Measurements from ENCODE around the gene CNNM1.

CNNM1 gene

DNA sequence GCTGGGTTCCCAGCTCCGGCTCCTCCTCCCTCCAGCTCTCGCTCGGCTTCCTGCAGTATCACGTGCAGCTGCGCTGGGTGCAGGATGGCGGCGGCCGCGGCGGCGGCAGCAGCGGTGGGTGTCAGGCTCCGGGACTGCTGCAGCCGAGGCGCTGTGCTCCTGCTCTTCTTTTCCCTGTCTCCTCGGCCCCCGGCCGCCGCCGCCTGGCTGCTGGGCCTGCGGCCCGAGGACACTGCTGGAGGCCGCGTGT lies at the start of gene CNNM1:
TSS of gene CNNM1 (plus strand) at position 53 of the 250 bp plus-strand sequence. CDS start at position 85, 32 bp downstream.
- DNase-seq, result no peak

DNA sequence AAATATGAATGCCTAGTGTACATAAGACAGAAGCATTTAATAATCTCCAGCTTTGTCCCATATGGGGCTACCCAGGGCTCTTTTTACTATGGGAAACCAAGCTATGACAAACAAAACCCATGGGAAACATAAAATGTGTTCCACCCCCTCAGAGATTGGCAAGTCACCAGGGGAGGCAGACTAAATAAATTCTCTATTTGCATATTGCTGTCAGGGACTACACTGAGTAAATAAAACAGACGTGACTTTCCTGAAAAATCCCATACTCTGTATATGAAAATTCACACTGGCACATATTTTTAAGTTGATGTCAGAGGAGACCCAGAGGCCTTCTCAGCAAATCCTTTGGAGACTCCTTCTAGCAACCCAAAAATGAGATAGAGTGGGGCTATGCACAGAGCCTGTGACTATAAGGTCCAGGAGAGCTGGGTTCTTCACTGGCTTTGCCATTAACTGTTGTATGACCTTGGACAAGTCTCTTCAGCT lies 49.5 kb upstream of the CNNM1 start:
- DNase-seq, result no peak

DNA sequence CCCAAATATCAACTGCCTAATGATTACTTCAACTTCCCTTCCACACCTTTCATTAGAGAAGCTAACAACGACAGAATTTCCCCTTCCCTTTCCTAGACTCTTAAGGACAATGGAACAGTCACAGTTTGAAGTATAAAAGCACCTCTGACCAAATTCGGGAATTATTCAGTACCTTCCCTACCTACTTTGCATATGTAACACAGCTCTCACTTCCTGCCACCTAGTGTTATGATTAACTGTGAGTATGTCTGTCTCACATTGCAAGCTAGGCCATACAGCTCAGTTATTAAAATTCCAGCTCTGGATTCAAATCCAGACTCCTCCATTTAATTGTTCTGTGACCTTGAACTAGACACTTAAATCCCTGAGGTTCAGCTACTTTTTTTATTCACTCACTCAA lies 48.7 kb upstream of the CNNM1 start:
- no peak for DNase-seq

DNA sequence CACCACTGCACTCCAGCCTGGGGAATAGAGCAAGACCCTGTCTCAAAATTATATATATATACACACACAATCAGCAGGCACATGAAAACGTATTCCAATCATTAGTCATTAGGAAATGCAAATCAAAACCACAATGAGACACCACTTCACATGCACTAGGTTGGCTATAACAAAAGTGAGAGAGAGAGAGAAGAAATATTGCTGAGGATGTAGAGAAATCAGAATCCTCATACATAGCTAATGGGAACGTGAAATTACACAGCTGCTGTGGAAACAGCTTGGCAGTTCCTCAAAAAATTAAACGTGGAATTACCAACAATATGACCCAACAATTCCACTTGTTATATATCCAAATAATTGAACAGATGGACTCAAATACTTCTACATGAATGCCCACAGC lies 43.3 kb upstream of the CNNM1 start:
- no peak for DNase-seq

DNA sequence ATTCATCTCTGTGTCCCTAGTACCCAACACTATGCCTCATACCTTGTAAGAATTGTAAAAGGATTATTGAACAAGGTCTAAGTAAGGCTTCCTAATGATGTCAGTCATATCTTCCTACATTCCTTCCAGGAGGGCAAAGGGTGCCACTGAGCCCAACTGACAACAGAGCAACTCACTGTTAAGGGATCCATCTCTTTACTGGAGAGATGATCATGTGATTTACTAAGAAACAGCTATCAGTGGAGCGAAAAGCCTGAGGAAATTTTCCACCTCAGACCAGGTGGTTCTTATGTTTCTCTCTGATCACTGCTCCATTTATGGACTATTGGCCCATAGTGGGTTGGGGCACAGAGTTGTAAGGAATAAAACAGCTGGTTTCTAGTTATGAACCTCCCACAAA lies 38.9 kb upstream of the CNNM1 start:
- no peak for DNase-seq

GRCh38 chr10:99292159-99292558 lies 37.0 kb upstream of the CNNM1 start:
- no peak for DNase-seq

- DNase-seq, result no peak
These were observed 32.6 kb upstream of the CNNM1 start for GRCh38 chr10:99296605-99297004.

- DNase-seq, result no peak
These were observed 32.1 kb upstream of the CNNM1 start for GRCh38 chr10:99297033-99297432.

DNA sequence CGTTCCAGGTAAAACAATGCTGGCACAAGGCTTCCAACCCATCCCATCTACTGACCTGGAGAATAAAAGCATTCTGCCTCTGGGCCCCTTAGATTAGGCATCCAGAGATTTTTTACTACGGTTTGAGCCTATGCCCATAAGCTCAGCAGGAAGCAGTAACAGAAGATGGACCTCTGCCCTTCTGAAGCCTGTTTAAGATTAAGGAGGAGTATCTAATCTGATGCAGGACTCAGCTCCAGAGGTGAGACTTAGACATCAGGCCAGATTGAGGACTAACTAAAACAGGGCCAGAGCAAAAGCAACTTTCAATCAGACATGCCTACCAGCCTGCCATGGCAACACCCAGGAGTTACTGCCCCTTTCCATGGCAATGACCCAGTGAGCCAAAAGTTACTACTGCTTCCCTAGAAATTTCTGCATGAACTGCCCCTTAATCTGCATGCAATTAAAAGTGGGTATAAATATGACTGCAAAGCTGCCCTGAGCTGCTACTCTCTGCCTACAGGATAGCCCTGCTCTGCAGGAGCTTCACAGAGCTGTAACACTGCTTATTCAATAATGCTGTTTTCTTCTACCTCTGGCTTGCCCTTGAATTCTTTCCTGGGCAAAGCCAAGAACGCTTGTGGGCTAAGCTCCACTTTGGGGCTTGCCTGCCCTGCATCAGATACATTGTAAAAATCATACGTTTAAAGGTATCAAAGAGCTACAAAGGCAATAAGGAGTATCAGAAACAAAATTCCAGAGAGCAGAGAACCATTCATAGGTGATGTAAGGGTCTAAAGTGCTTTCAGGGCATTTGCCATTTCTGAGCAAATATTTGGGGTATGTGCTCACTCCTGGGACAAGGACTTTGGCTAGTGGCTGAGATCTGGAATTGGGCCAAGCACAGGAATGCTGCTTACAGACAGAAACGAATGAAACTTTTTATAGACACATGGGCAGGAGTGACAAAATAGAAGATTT lies 25.0 kb upstream of the CNNM1 start:
- no peak for DNase-seq

DNA sequence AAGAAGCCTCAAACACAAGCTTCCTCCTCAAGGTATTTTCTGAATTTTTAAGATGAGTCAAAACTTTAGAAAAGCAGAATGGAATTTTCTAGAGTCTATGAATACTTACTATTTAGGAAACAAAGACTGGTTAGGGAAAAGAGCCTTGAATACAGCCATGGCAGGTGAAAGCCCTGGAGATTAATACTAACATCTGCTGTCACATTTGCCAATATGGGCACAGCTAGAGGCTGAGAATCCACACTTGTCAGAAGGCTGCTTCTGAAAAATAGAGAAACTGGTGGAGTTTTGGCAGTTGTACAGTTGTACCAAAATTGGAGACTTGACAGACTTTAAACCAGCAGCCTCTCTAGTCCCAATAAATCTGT lies 24.3 kb upstream of the CNNM1 start:
- no peak for DNase-seq

GRCh38 chr10:99312501-99312900 lies 16.7 kb upstream of the CNNM1 start:
- DNase-seq, result no peak

DNA sequence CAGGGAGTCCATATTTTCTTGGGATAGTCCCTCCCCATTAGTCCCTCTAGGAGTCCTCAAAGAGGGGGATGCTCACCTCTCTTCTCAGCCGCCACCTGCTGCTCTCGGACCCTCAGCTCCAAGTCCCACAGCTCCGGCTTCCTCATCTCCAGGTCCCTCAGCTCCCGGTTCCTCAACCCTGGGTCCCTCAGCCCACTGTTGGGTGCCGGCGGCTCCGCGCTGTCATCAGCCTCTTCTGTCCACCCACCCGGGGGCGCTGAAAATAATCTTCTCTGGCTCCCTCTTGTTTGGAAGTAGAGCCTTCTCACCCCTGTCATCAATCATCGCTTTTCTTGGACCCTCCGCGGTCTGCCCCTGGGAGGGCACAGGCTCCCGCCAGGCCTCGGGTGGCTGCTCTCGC lies 13.3 kb upstream of the CNNM1 start:
- DNase-seq, result no peak

- DNase-seq, result no peak
These were observed 12.8 kb upstream of the CNNM1 start for GRCh38 chr10:99316374-99316773.

GRCh38 chr10:99318048-99318447 lies 11.1 kb upstream of the CNNM1 start:
- no peak for DNase-seq

DNA sequence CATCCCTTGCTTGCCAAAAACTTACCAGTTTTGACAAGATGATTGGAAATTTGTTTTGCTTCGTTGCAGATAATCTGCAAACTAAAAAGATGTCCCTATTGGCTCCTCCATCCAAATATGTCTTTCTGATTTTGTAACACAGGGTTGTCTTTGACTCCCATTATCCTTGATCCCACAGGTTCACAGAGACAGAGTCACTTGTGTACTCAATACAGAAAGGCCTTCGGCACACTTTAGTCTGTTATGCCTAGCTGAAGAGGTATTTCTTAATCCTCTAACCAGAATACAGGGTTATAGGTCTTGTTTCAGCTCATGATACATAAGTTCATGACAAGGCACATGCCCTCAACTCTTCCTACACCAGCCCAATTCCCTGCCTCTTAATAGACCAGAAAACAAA lies 10.7 kb upstream of the CNNM1 start:
- DNase-seq, result no peak

DNA sequence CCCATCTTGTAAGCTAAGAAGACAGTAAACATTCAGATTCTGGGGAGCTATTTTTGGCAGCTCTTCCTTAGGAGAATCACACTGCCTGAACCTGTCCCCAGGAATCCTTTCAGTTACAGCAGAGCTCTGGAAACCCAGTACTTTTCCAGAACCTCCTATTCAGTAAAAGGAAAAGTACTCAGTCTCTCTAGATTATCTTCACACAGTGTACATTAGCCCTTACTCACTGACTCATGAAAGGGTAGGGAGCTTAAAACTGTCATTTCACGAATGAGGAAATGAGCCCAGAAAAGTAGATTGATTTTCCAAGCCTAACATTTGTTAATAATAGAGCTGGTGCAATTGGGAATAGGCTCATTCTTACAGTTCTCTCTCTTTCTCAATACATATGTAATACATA lies 3.9 kb upstream of the CNNM1 start:
- no peak for DNase-seq

GRCh38 chr10:99326871-99327270 lies 2.3 kb upstream of the CNNM1 start:
- DNase-seq, result no peak

DNA sequence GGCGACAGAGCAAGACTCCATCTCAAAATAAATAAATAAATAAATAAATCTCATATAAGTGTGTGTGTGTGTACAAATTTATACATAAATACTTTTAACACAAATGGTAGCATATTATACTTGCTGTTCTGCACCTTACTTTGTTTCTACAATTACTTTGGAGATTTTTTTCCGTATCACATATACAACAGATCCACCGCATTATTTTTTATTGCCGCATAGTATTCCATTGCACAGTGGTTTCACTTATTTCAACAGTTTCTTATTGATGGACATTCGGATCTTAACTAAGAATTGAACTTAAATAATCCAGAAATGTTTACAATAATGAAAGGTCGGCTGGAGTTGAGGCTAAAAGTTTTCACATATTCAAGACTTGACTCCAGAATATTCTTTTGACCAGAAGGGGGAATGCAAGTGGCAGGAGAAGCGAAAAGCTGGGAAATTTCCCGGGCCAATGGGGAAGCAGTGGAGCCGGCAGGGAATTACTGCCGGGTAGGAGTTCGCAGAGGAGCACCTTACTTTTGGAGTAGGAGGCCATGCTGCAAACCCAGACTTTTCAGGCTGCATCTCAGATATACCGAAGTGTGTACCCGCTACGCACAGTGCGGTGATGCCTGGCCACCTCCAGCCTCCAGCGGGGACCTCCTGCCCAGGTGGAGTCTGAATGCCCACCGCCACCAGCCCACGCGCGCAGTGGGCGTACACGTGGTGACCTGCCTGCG lies 415 bp upstream of the CNNM1 start:
- DNase-seq, result no peak

DNA sequence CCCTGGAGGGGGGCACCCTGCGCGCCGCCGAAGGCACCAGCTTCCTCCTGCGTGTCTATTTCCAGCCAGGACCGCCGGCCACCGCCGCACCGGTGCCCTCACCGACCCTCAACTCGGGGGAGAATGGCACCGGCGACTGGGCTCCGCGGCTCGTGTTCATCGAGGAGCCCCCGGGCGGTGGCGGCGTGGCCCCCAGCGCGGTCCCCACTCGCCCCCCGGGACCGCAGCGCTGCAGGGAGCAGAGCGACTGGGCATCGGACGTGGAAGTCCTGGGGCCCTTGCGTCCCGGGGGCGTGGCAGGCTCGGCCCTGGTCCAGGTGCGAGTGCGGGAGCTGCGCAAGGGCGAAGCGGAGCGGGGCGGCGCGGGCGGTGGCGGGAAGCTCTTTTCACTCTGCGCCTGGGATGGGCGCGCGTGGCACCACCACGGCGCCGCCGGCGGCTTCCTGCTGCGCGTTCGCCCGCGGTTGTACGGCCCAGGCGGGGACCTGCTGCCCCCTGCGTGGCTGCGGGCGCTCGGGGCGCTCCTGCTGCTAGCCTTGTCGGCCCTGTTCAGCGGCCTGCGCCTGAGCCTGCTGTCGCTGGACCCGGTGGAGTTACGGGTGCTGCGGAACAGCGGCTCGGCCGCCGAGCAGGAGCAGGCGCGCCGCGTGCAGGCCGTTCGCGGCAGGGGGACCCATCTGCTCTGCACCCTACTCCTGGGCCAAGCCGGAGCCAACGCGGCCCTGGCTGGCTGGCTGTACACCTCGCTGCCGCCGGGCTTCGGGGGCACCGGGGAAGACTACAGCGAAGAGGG lies 594 bp downstream of the CNNM1 start:
- DNase-seq, result peak; percentile 7

DNA sequence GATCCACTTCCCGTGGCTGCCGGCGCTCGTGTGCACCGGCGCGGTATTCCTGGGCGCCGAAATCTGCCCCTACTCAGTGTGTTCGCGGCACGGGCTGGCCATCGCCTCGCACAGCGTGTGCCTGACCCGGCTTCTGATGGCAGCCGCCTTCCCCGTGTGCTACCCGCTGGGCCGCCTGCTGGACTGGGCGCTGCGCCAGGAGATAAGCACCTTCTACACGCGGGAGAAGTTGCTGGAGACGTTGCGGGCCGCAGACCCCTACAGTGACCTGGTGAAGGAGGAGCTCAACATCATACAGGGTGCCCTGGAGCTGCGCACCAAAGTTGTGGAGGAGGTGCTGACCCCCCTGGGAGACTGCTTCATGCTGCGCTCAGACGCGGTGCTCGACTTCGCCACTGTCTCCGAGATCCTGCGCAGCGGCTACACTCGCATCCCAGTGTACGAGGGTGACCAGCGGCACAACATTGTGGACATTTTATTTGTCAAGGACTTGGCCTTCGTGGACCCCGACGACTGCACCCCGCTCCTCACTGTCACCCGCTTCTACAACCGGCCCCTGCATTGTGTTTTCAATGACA lies 1.3 kb downstream of the CNNM1 start:
- no peak for DNase-seq

DNA sequence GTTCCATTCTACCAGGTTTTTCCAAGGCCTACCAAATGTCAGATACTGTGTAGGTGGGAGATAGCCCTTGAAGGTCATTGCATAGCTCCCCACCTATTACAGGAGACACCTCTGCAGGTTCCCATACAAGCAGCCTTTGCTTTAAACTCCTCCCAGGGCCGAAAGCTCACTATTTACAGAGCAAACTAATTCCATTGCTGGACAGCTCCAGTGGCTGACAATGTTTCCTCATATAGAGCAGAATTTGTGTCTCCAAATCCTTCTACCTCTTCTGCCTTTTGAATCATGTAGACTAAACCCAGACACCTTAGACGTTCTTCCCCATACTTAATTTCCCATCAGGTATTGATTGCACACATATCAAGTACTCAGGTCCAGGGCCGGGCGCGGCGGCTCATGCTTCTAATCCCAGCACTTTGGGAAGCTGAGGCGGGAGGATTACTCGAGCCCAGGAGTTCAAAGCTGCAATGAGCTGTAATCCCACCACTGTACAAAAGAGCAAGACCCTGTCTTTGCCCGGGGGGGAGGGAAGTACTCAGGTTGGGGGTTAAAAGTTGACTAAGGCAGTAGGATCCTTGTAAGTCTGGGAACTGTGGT lies 2.1 kb downstream of the CNNM1 start:
- DNase-seq, result no peak

DNA sequence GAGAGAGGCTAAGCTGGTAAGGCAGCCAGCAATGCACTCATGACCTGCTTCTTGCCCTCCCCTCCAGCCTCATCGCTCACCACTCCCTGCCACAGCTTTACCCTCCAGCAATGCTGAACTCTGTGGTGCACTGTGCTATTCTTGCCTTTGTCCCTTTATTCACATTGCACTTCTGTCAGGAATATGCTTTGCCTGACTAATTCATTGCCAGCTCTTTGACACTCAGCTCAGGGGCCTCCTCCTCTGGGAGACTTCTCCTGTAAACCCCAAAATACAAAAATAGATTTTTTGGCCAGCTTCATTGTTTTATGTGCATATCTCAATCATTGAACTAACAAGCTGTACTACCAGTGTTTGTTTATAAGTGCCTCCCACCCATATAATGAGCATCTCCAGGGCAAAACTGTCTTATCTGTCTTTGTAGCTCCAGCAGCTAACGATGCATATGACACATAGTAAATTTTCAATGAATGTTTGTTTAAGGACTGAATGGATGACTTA lies 8.2 kb downstream of the CNNM1 start:
- DNase-seq, result no peak

DNA sequence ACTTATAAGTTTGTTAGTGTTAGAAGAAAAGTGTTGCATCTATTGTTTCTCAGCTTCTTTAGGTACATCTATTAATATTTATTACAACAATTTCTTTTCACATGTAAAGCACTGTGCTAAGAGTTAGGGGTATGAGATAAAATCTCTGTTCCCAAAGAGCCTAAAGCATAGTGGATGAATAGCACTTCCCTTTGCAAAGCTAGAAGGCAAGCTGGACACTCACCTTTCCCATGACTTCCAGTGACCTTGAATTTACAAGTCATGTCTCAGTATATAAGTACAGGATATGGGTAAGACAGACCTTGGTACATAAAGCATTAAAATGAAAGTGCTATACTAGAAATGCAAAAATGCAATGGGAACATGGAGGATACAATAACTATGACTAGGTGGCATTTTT lies 8.7 kb downstream of the CNNM1 start:
- DNase-seq, result no peak
